ENCODE results near the gene STIP1.

Gene STIP1

GRCh38 chr11:64185693-64186491, at the start of gene STIP1:
Gene STIP1, plus strand, starts transcription at chr11:64186171. Its CDS starts 91 bp downstream, at chr11:64186262.
- H3K27me3 ChIP-seq (ENCODE audit: control insufficient read depth, insufficient read depth, low read length): no peaks in the 10 kb centered on the region
- peak; percentile 35 for TF ChIP-seq CTCF (IDR thresholded peaks at IDR 0.05)
- no peaks in the 10 kb centered on the region for H3K9me3 ChIP-seq (ENCODE audit: control insufficient read depth, low read length)
- H3K79me2 ChIP-seq: peaks cover 6% of the 10 kb centered on the region
- peak within 1 kb of the TSS; percentile 83 for H3K4me2 ChIP-seq (ENCODE audit: low read length)
- H3K27ac ChIP-seq: peak within 1 kb of the TSS; percentile 75
- peaks cover 4% of the 10 kb centered on the region for H3K4me1 ChIP-seq
- H3K4me3 ChIP-seq (ENCODE audit: low read depth, low read length): peak within 1 kb of the TSS; percentile 85
- peak within 1 kb of the TSS; percentile 81 for H2AFZ ChIP-seq
- no peak within 1 kb of the TSS for H3K9ac ChIP-seq
- no peaks in the 10 kb centered on the region for H3K36me3 ChIP-seq (ENCODE audit: control insufficient read depth, insufficient read depth, low read length)

- H3K9me3 ChIP-seq (ENCODE audit: control insufficient read depth, low read length): no peaks in the 10 kb centered on the region
- H3K36me3 ChIP-seq (ENCODE audit: control insufficient read depth, insufficient read depth, low read length): no peaks in the 10 kb centered on the region
- no peaks in the 10 kb centered on the region for H3K79me2 ChIP-seq
- no peak for TF ChIP-seq CTCF (IDR thresholded peaks at IDR 0.05)
- H3K9ac ChIP-seq: no peak overlapping the region
- no peaks in the 10 kb centered on the region for H3K27me3 ChIP-seq (ENCODE audit: control insufficient read depth, insufficient read depth, low read length)
- no peaks in the 10 kb centered on the region for H3K4me1 ChIP-seq
- H3K27ac ChIP-seq: no peak overlapping the region
- no peak overlapping the region for H3K4me3 ChIP-seq (ENCODE audit: low read depth, low read length)
- no peak overlapping the region for H3K4me2 ChIP-seq (ENCODE audit: low read length)
- H2AFZ ChIP-seq: no peak overlapping the region
Measured at GRCh38 chr11:64136765-64137441, 49.1 kb upstream of the STIP1 start.

GRCh38 chr11:64138398-64138797, 47.6 kb upstream of the STIP1 start:
- Histone ChIP-seq H3K4me3 (ENCODE audit: low read depth, low read length) (no peak overlapping the region), H3K9me3 (ENCODE audit: control insufficient read depth, low read length) (no peaks in the 10 kb centered on the region), H3K27me3 (ENCODE audit: control insufficient read depth, insufficient read depth, low read length) (no peaks in the 10 kb centered on the region), H3K4me1 (no peaks in the 10 kb centered on the region), H3K79me2 (no peaks in the 10 kb centered on the region), H3K36me3 (ENCODE audit: control insufficient read depth, insufficient read depth, low read length) (no peaks in the 10 kb centered on the region), H2AFZ (no peak overlapping the region), H3K4me2 (ENCODE audit: low read length) (no peak overlapping the region), H3K9ac (no peak overlapping the region), H3K27ac (no peak overlapping the region)
- TF ChIP-seq CTCF (IDR thresholded peaks at IDR 0.05): no peak

GRCh38 chr11:64139049-64139448, 46.9 kb upstream of the STIP1 start:
- no peak overlapping the region for H3K27ac ChIP-seq
- H3K36me3 ChIP-seq (ENCODE audit: control insufficient read depth, insufficient read depth, low read length): no peaks in the 10 kb centered on the region
- no peak overlapping the region for H3K4me3 ChIP-seq (ENCODE audit: low read depth, low read length)
- no peak overlapping the region for H3K9ac ChIP-seq
- no peak for TF ChIP-seq CTCF (IDR thresholded peaks at IDR 0.05)
- no peaks in the 10 kb centered on the region for H3K4me1 ChIP-seq
- no peaks in the 10 kb centered on the region for H3K79me2 ChIP-seq
- H3K4me2 ChIP-seq (ENCODE audit: low read length): no peak overlapping the region
- no peaks in the 10 kb centered on the region for H3K9me3 ChIP-seq (ENCODE audit: control insufficient read depth, low read length)
- H3K27me3 ChIP-seq (ENCODE audit: control insufficient read depth, insufficient read depth, low read length): no peaks in the 10 kb centered on the region
- no peak overlapping the region for H2AFZ ChIP-seq

All from parathyroid adenoma (tissue), 2 donors.